CD1c-positive myeloid dendritic cell (primary cell): ENCODE data around the gene DUS2.
A peak's percentile ranks its signal among the peaks of the same experiment; 100 is the strongest.
"Not testable (repeated sequence)": the region's sequence is repeated elsewhere in the genome, so short reads cannot be mapped to it uniquely, and the experiment has no call there.

Experiments used
- DNase-seq: peaks from one replicate; pipeline ENCODE4 v3.0.0-alpha.2; 2016; ENCODE audit errors: extremely low spot score

DUS2 gene

DNA sequence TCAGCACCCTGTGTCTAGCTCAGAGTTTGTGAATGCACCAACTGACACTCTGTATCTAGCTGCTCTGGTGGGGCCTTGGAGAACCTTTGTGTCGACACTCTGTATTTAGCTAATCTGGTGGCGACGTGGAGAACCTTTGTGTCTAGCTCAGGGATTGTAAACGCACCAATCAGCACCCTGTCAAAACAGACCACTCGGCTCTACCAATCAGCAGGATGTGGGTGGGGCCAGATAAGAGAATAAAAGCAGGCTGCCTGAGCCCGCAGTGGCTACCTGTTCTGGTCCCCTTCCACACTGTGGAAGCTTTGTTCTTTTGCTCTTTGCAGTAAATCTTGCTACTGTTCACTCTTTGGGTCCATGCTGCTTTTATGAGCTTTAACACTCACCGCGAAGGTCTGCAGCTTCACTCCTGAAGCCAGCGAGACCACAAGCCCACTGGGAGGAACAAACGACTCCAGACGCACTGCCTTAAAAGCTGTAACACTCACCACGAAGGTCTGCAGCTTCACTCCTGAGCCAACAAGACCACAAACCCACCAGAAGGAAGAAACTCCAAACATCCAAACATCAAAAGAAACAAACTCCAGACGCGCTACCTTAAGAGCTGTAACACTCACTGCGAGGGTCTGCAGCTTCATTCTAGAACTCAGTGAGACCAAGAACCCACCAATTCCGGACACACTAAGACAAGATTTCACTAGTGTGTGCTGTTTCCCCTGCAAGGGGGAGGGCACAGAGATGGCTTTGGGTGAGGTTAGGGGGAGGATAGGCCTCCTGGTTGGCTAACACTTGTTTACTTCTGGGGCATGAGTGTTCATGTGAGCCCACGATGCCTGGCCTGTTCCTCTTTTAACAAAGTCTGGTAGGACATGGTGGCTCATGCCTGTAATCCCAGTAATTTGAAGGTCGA is 24.1 kb upstream of the DUS2 start, which contains the start of gene DPEP2:
Gene DPEP2 (minus strand): TSS at position 706 of the 910 bp plus-strand sequence. CDS start 6,272 bp downstream, outside the sequence.
- DNase-seq: peak; percentile 86

DNA sequence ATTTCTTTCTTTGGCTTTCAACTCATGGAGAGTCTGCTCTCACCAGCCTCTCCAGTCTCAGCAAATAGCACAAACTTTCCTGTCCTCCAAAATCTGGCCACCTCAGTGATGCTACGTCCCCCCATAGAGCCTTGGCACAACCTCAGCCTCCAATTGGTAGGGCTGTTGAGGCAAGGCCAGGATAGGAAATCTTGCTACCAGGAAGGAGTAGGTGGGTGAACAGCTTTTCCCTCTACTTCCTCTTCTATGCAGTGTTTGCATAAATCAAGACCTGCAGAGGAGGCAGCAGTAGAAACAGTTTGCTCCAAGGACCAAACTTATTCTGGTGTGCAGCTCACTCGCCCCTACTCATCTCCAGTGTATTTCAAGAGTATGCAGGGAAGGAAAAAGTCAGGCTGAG is 23.1 kb upstream of the DUS2 start:
- peak; percentile 71 for DNase-seq

DNA sequence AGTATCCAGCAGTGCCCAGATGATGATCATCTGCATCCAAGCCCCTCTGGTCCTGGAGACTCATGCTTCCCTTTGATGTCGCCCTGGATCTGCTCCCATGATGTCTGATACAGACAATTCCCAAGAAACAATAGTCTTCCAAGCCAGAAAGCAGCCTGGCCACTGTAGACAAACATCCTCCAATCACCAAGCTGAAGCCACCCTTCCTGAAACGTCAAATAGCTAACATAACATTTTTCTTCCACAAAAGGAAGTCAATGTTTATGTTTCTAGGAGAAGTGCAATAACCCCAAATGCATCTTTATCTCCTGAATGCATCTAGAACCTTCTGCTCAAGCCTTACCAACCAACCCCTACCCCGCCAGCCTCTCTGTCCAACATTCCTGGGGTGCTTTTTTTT is 22.6 kb upstream of the DUS2 start:
- peak; percentile 66 for DNase-seq

DNA sequence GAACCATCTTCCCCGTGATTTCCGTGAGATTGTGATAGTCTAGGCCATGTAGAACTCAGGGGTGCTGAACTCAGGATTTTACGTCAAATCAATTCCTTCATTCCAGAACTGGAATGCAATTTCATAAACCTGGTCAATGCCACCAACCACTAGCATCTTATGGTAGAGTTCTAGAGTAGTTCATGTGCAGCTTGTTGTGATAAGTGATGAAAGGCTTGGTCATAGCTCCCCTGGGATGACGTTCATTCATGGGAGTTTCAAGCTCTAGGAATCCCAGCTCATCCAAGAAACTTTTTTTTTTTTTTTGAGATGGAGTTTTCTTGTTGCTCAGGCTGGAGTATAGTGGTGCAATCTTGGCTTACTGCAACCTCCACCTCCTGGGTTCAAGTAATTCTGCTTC is 20.1 kb upstream of the DUS2 start:
- no peak for DNase-seq

DNA sequence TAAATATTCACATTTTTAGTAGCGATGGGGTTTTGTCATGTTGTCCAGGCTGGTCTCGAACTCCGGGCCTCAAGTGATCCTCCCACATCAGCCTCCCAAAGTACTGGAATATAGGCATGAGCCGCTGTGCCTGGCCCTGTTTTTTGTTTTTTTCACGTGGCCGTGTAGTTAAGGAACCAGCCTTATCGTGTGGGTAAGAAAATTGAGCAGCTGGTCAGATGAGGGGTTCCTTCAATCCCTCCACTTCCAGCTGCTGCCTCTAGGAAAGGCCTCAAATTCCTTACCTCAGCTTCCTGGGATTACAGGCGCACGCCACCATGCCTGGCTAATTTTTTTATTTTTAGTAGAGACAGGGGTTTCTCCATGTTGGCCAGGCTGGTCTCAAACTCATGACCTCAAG is 17.9 kb upstream of the DUS2 start:
- DNase-seq: peak; percentile 53

DNA sequence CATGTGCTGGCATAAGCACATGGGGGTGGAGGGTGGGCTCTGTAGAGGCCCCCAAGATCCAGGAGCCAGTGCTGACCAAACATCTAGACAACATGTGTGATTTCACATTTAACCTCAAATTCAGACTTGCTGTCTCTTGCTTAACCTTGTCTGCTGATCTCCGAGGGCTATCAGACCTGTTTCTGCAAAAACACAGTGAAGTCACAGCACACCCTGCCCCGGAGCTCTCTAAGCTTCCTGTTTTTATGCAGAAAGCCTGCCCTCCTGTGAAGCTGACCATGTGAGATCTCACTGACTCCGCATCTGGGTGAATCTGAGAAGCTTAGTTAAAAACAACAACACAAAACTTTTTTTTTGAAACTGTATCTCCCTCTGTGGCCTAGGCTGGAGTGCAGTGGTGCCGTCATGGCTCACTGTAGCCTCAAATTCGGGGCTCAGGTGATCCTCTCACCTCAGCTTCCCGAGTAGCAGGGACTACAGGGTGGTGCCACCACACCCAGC is 17.2 kb upstream of the DUS2 start:
- peak; percentile 94 for DNase-seq

DNA sequence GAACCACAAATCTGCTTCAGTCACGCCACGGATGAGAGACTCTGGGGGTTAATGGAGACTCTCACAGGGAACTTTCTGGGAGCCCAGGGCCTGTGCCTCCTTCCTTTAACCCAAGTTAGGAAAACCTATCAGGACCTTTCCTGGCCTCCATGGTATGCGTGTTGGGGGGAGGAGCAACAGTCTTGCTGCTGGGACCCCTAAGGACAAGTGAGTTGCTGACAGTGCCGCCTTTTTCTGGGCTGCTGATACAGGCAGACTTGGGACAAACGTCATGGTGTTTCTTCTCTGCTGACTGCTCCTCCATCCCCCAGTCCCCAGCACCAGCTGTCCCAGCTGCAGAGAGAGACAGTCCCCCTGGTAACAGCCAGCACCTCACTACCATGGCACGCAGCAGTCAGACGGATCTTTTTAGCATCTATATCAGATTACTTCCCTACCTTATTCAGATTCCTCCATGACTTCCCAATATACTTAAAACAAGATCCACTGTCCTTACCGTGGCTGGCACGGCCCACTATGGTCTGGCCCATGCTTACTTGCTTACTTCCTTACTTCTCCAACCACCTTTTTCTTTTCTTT is 13.8 kb upstream of the DUS2 start:
- DNase-seq: no peak

DNA sequence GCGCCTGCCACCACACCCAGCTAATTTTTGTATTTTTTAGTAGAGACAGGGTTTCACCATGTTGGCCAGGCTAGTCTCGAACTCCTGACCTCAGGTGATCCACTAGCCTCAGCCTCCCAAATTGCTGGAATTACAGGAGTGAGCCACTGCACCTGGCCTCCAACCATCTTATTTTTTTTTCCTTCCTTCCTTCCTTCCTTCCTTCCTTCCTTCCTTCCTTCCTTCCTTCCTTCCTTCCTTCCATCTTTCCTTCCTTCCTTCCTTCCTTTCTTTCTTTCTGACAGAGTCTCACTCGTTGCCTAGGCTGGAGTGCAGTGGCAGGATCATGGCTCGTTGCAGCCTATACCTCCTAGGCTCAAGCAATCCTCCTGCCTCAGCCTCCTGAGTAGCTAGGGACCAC is 13.2 kb upstream of the DUS2 start:
- DNase-seq: not testable (repeated sequence)

DNA sequence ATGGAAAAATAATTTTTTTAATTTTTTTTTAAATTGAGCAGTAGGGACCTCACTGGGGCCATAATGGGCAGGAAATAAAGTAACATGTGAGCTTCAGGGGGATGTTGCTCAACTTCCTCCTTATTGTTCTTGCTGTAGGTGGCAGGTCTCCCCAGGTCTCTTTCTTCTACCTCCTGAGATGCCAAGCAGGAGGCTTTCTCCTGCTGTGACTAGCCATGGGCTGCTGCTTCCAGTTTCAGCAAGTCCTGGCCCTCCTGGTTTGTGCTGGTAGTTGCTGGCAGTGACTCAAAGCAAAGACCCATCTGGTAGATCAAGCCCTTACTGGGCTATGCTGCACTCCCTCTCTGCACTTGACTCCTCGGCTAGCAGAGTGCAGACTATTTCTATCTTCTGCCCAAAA is 9.6 kb upstream of the DUS2 start:
- peak; percentile 40 for DNase-seq

DNA sequence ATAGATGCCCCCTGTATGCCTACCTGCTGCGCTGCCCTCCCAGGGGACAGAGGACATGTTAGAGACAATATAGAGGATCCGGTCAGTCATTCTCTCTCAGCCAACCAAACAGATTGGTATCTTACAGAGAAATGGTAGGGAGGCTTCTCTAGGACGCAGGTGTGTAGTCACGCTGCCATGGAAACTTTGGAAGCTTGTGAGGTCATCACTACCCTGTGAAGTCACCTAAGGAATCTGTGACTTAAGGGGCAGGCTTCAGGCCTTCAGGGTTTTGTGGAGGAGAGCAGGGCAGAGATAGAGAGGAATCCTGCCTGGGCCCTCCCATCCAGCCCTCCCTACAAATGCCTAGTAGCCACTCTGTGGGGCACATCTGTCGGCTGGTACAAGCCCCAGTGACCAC is 7.4 kb upstream of the DUS2 start, which contains the start of gene DPEP2NB:
Gene DPEP2NB (minus strand): TSS at position 231 of the 400 bp plus-strand sequence. CDS start 141 bp downstream, at position 90.
- DNase-seq: no peak

DNA sequence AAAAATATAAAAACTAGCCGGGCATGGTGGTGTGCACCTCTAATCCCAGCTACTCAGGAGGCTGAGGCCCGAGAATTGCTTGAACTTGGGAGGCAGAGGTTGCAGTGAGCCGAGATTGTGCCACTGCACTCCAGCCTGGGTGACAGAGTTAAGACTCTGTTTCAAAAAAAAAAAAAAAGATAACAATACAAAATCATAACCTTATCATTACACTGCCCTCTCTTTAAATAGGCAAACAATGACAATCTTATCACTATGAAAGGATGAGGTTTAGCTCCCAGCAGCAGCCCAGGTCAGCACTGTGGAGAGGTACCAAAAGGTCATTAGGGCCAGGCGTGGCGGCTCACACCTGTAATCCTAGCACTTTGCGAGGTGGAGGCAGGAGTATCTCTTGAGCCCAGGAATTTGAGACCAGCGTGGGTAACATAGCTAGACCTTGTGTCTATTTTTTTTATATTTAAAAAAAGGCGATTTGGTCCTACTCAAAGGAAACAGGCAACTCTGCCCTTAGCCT is 3.9 kb upstream of the DUS2 start:
- no peak for DNase-seq

DNA sequence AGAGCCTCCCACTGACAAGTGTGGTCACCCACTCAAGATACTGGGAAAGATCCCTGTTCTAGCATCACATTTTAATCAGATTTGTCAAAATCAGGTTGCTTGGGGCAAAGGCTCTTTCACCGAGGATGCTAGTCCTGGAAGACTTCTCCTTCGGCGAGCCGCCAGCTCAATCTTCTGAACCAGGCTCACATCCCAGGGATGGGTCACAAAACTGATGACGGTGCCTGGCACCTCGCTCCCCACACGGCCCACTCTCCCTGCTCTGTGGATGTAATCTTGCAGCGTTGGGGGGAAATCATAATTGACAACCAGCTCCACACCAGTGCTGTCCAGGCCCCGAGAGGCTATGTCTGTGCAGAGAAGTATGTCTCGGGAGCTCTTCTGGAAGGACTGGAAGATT is 1.6 kb upstream of the DUS2 start:
- no peak for DNase-seq

DNA sequence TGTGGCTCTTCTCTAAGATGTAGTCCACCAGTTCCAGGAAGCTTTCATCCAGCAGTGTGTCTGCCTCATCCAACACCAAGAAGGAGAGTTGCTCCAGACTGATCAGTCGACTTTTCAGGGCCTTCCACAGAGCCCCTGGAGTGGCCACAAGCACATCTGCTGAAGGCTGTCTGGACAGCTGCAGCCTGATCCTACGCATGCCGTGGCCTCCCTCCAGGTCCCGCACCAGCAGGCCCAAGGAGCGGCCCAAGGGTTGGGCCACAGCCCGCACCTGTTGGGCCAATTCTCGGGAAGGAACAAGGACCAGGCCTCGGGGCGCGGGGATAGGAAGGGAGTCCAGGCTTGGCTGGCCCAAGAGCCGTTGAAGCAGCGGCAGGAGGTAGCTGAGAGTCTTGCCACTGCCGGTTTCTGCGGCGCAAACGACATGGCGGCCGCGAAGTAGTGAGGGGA is 781 bp upstream of the DUS2 start:
- no peak for DNase-seq

DNA sequence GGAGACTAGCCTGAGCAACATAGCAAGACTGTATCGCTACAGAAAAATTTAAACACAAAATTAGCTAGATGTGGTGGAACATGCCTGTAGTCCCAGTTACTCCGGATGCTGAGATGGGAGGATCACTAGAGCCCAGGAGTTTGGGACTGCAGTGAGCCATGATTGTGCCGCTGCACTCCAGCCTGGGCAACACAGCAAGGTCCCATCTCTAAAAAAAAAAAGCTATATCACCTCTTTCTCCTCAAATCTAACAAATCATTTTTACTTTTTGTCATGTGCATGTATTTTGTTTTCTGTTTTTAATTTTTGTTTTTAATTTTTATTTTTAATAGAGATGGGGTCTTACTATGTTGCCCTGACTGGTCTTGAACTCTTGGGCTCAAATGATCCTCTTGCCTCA is 5.9 kb downstream of the DUS2 start:
- no peak for DNase-seq

DNA sequence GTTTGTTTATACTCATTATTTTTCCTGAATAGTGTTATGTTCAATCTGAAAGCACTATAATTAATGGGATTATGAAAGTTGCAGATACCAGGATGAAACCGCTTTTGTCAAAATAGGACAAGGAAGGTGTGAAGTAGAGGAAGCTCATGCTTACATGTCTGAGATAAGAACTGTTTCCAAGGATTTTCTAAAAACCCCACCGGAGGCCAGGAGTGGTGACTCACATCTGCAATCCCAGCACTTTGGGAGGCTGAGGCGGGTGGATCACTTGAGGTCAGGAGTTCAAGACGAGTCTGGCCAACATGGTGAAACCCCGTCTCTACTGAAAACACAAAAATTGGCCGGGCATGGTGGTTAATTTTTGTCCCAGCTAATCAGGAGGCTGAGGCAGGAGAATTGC is 7.0 kb downstream of the DUS2 start:
- DNase-seq: not testable (repeated sequence)

DNA sequence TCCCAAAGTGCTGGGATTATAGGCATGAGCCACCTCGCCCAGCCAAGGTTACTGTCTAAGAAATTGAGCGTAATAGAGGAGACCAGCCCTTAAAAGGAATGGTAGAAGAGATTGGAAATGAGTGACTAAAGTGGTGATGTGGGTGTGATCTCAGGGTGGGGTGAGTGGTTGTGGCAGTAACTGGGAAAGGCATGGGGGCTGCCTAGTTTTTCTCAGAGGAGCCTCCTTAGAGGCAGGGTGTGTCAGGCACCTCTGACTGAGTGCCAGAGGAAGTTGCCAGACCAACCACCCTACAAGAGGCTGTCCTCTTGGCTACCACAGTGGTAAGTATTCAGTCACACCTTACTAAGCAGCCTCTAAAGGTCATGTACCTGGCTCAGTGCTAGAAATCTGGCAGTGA is 8.9 kb downstream of the DUS2 start:
- no peak for DNase-seq

DNA sequence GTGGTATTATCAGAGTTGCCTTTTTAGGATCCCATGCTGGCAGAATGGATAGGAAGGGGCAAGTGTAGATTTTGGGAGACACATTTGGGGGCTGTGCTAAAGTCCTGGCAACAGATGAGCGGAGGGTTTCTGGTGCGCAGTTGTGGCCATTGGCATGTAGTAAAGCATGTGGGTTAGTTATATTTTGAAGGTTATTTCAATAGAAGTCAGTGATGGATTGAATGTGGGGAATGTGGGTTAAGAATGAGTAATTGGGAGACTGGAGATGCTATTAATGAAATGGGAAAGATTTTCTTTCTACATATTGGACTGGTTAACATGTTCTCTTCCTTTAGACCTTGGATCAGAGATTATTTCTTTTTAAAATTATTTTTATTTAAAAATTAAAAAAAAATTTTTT is 10.0 kb downstream of the DUS2 start:
- no peak for DNase-seq

DNA sequence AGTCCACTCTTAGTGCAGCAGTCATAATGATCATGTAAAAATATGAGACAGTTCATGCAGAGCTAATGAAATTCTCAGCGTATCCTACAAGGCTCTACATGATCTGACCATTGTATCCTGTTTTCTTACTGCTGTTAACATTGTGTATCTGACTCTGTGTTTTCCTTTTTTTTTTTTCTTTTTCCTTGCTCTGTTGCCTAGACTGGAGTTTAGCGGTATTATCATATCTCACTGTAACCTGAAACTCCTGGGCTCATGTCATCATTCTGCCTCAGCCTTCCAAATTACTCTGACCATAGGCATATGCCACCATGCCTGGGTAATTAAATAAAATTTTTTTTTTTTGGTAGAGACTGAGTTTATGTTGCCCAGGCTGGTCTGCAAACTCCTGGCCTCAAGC is 12.1 kb downstream of the DUS2 start:
- DNase-seq: no peak

DNA sequence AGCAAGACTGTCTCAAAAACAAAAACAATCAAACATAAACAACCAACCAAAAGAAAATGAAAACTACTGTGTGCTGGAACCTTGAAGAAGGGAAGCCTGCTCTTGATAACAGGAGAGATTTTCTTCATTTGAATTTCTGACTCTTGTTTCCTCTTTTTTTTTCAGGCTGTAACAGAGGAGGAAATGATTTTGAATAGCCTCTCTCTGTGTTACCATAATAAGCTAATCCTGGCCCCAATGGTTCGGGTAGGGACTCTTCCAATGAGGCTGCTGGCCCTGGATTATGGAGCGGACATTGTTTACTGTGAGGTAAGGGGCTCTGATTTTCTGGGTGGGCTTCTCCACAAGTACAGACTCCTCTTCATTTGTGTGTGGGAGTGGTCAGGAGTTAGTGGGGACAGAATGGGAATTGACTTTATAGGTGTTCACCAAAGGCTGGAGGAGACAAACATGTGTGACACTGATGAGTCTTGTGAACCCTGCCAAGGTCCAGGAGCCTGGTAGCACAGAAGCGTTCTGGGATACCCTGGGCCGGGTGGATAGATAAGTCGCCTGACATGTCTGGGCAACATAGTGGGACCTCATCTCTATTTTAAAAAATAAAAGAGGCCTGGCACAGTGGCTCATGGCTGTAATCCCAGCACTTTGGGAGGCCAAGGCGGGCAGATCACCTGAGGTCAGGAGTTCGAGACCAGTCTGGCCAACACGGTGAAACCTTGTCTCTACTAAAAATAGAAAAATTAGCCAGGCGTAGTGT is 14.9 kb downstream of the DUS2 start:
- peak; percentile 46 for DNase-seq

DNA sequence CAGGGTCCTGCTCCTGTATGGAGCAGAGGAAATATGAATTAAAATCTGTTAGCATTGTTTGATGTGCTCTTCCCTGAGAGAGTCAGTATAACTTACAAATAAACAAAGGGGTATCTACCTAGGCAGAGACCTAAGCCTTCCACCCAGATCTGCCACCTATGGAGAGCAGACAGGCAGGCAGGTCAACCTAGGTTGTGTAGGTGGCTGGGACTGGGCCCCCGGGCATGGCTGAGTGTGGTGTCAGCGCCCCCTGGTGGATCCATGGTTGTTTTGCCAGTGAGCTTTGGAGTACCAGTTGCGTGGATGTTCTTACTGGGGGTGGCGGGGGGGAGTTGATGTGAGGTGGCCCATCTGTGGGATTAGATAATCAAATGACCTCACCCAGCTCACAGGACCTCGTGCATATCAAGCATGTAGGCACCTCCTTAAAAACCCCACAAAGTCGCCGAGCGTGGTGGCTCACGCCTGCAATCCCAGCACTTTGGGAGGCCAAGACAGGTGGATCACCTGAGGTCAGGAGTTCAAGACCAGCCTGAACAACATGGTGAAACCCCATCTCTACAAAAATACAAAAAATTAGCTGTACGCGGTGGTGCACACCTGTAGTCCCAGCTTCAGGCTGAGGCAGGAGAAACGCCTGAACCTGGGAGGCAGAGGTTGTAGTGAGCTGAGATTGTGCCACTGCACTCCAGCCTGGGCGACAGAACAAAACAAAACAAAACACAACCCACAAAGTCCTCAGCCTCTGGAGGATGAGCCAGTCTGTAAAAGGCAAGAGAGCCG is 17.6 kb downstream of the DUS2 start:
- DNase-seq: peak; percentile 85

DNA sequence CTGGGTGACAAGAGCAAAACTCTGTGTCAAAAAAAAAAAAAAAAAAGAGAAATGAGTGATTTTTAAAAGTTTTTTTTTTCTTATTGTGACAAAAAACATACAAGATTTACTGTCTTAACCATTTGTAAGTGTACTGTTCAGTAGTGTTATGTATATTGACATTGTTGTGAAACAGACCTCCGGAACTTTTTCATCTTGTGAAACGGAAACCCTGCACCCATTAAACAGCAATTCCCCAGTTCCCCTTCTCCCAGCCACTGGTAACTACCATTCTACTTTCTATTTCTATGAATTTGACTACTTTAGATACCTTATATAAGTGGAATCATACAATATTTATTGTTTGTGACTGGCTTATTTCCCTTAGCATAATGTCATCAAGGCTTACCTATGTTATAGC is 18.7 kb downstream of the DUS2 start:
- peak; percentile 42 for DNase-seq
